HepG2 (cell line): Measurements from ENCODE around the gene ZNF792. TPM values are rescaled to one million over a fixed set of nuclear protein-coding genes. Genes with fewer than 3 reads are reported as not detected.

Experiments used
- AFF4 ChIP-seq: sonication (generic); formaldehyde crosslinking; IDR thresholded peaks from 2 replicates; pipeline ENCODE4 v1.4.0; 2020; ENCODE audit warnings: missing genetic modification reagents
- ATF1 ChIP-seq: IDR thresholded peaks from 2 replicates; pipeline ENCODE4 v1.6.1; 2016; ENCODE audit warnings: mild to moderate bottlenecking, control low read depth
- JUND ChIP-seq: sonication (generic); formaldehyde crosslinking; IDR thresholded peaks from 2 replicates; pipeline ENCODE4 v1.8.0; 2022; ENCODE audit warnings: mild to moderate bottlenecking, missing genetic modification reagents
- MIER2 ChIP-seq: IDR thresholded peaks from 2 replicates; pipeline ENCODE4 v1.6.1; 2016; ENCODE audit warnings: missing biosample characterization, missing genetic modification reagents
- MTF2 ChIP-seq: sonication (generic); formaldehyde crosslinking; IDR thresholded peaks from 2 replicates; pipeline ENCODE4 v1.5.0; 2020; ENCODE audit warnings: missing genetic modification reagents, borderline replicate concordance
- NFRKB ChIP-seq: fragments of 450-650 bp; IDR thresholded peaks from 2 replicates; pipeline ENCODE4 v1.6.1; 2017
- NFYB ChIP-seq: sonication (generic); formaldehyde crosslinking; IDR thresholded peaks from 2 replicates; pipeline ENCODE4 v1.4.0; 2020; ENCODE audit warnings: missing genetic modification reagents
- POLR2AphosphoS5 ChIP-seq: IDR thresholded peaks from 2 replicates; pipeline ENCODE4 v1.6.1; 2012; ENCODE audit warnings: low read depth, low read length
- RXRA ChIP-seq: sonication (generic); formaldehyde crosslinking; IDR thresholded peaks from 2 replicates; pipeline ENCODE4 v1.5.1; 2020; ENCODE audit warnings: missing genetic modification reagents
- SMAD9 ChIP-seq: sonication (generic); formaldehyde crosslinking; IDR thresholded peaks from 2 replicates; pipeline ENCODE4 v1.5.1; 2020; ENCODE audit warnings: mild to moderate bottlenecking, missing genetic modification reagents
- SRF ChIP-seq: IDR thresholded peaks from 2 replicates; pipeline ENCODE4 v1.6.1; 2011; ENCODE audit warnings: mild to moderate bottlenecking, low read depth, low read length, moderate library complexity
- ZBTB25 ChIP-seq: IDR thresholded peaks from 2 replicates; pipeline ENCODE4 v1.6.1; 2018; ENCODE audit warnings: missing genetic modification reagents
- ZNF24 ChIP-seq: fragments of 450-650 bp; IDR thresholded peaks from 2 replicates; pipeline ENCODE4 v1.6.1; 2017; ENCODE audit warnings: antibody characterized with exemption, mild to moderate bottlenecking
- ZNF530 ChIP-seq: sonication (generic); formaldehyde crosslinking; IDR thresholded peaks from 2 replicates; pipeline ENCODE4 v1.5.0; 2020; ENCODE audit warnings: low read depth, mild to moderate bottlenecking, missing genetic modification reagents
- ZNF598 ChIP-seq: sonication (generic); formaldehyde crosslinking; IDR thresholded peaks from 2 replicates; pipeline ENCODE4 v1.5.1; 2020; ENCODE audit warnings: mild to moderate bottlenecking, missing genetic modification reagents, borderline replicate concordance
- polyA plus RNA-seq, 8 experiments: library from polyadenylated mRNA; depleted of rRNA in 3 of 8; stranded (reverse) in 7 of 8; unstranded in 1 of 8; fragments of >200 nt; fragmentation: Illumina TruSeq in 4 of 8; extraction: Trizol in 4 of 8; gene quantifications; 2 replicates each; pipeline versions ENCODE4 v1.2.1 to v1.2.3, GENCODE V29; 2011 to 2016; ENCODE audit warnings: low read depth in 4 of 8, missing spikeins in 1 of 8, mixed read lengths in 1 of 8; ENCODE audit not compliant: insufficient read depth in 1 of 8
- total RNA-seq, 5 experiments: library from RNA; depleted of rRNA; stranded (reverse); fragments of >200 nt; fragmentation: Illumina TruSeq; extraction: Trizol; gene quantifications; 2 replicates each; pipeline ENCODE4 v1.2.3, GENCODE V29; 2016; ENCODE audit warnings: low read depth in 1 of 5
- TF ChIP-seq, protein P1 (sequence below): sonication (generic); formaldehyde crosslinking; IDR thresholded peaks from 2 replicates; pipeline ENCODE4 v1.4.0; 2020; ENCODE audit warnings: missing genetic modification reagents
- TF ChIP-seq, protein P2 (sequence below): IDR thresholded peaks from 2 replicates; pipeline ENCODE4 v1.6.1; 2016; ENCODE audit warnings: low read depth, borderline replicate concordance

ZNF792 gene
- total and polyA plus RNA-seq, 2 of the 13 experiments (the other 11 are each of a cell fraction or from before 2014, with no cell fraction given): 5.5 to 11.5 TPM

DNA sequence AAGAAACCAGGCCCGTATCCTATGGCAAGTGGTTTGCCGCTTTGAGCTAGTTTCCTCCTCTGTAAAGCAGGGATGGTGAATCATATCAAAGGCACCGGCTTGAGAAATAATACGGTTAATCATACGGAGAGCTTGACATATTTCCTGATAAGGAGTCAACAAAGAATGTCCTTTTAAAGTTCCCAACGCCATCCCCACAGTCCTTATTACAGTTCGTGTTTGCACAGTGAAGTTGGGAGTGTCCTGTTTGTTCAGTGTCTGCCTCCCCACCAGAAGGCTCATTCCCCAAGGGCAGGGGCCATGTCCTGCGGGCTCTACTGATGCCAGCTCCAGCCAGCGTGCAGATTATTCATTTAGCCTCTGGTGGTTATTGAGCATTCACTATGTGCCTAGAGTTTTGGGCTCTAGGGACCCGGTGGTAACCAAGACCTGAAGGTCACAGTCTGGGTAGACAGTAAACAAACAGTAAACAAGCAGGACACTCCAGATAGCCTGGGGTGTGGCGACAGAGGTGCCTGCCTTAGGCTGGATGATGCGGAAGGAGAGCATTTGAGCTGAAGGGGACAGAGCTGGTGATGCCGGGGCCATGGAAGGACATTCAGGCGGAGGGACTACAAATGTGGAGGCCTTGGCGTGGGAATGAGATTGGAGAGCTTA, 42.4 kb upstream of the ZNF792 start (continued):
- TF ChIP-seq AFF4 (CRISPR knock-in tag): no peak; the same call in 1 of the 2 replicates
- no peak for TF ChIP-seq NFRKB
- TF ChIP-seq, protein P1, sequence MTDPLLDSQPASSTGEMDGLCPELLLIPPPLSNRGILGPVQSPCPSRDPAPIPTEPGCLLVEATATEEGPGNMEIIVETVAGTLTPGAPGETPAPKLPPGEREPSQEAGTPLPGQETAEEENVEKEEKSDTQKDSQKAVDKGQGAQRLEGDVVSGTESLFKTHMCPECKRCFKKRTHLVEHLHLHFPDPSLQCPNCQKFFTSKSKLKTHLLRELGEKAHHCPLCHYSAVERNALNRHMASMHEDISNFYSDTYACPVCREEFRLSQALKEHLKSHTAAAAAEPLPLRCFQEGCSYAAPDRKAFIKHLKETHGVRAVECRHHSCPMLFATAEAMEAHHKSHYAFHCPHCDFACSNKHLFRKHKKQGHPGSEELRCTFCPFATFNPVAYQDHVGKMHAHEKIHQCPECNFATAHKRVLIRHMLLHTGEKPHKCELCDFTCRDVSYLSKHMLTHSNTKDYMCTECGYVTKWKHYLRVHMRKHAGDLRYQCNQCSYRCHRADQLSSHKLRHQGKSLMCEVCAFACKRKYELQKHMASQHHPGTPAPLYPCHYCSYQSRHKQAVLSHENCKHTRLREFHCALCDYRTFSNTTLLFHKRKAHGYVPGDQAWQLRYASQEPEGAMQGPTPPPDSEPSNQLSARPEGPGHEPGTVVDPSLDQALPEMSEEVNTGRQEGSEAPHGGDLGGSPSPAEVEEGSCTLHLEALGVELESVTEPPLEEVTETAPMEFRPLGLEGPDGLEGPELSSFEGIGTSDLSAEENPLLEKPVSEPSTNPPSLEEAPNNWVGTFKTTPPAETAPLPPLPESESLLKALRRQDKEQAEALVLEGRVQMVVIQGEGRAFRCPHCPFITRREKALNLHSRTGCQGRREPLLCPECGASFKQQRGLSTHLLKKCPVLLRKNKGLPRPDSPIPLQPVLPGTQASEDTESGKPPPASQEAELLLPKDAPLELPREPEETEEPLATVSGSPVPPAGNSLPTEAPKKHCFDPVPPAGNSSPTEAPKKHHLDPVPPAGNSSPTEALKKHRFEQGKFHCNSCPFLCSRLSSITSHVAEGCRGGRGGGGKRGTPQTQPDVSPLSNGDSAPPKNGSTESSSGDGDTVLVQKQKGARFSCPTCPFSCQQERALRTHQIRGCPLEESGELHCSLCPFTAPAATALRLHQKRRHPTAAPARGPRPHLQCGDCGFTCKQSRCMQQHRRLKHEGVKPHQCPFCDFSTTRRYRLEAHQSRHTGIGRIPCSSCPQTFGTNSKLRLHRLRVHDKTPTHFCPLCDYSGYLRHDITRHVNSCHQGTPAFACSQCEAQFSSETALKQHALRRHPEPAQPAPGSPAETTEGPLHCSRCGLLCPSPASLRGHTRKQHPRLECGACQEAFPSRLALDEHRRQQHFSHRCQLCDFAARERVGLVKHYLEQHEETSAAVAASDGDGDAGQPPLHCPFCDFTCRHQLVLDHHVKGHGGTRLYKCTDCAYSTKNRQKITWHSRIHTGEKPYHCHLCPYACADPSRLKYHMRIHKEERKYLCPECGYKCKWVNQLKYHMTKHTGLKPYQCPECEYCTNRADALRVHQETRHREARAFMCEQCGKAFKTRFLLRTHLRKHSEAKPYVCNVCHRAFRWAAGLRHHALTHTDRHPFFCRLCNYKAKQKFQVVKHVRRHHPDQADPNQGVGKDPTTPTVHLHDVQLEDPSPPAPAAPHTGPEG (CRISPR knock-in tag): no peak
- TF ChIP-seq ZNF530: no peak
- no peak; the same call in 1 of the 2 replicates for TF ChIP-seq POLR2AphosphoS5
- 0 out of 2 replicates have a peak, but pooled peaks have one; percentile 40 for TF ChIP-seq ZNF24
- TF ChIP-seq JUND (CRISPR knock-in tag): peak; percentile 75; the same call in 1 of the 2 replicates
- no peak; the same call in 1 of the 2 replicates for TF ChIP-seq ZNF598 (CRISPR knock-in tag)
- 0 out of 2 replicates have a peak, but pooled peaks have one; percentile 54 for TF ChIP-seq ZBTB25 (CRISPR knock-in tag)
- no peak for TF ChIP-seq SMAD9 (CRISPR knock-in tag)
- TF ChIP-seq, protein P2, sequence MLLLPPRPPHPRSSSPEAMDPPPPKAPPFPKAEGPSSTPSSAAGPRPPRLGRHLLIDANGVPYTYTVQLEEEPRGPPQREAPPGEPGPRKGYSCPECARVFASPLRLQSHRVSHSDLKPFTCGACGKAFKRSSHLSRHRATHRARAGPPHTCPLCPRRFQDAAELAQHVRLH: no peak
- no peak for TF ChIP-seq MTF2 (CRISPR knock-in tag)
- no peak for TF ChIP-seq NFYB (CRISPR knock-in tag)
- peak; percentile 58; the same call in 1 of the 2 replicates for TF ChIP-seq SRF
- peak; percentile 90 for TF ChIP-seq RXRA
- peak; percentile 72; the same call in 1 of the 2 replicates for TF ChIP-seq MIER2
- peak; percentile 18; the same call in 1 of the 2 replicates for TF ChIP-seq ATF1
